DND-41 (cell line): Measurements from ENCODE around the gene RBM25.

ENCODE experiments used
- ATAC-seq: fragments of 200-7000 bp; cut with Tn5 transposase; 3 replicates; pipeline ENCODE4 v1.9.1; 2021; ENCODE audit warnings: low read depth; ENCODE audit not compliant: insufficient read depth
- DNase-seq: peaks from one replicate; pipeline ENCODE4 v3.0.0-alpha.2; 2020
- H2AFZ ChIP-seq: 2 replicates; pipeline ENCODE4 v1.6.0; 2012; ENCODE audit warnings: low read depth, low read length
- H3K27ac ChIP-seq: 2 replicates; pipeline ENCODE4 v1.5.1; 2012; ENCODE audit warnings: low read length, inconsistent platforms
- H3K27me3 ChIP-seq: fragments of 200-600 bp; sonication (generic); 2 replicates; pipeline ENCODE4 v1.6.0; 2012; ENCODE audit warnings: low read length, mild to moderate bottlenecking, inconsistent platforms; ENCODE audit not compliant: insufficient read depth, poor library complexity
- H3K36me3 ChIP-seq: 2 replicates; pipeline ENCODE4 v1.5.1; 2012; ENCODE audit warnings: low read length, inconsistent platforms; ENCODE audit not compliant: insufficient read depth
- H3K4me1 ChIP-seq: 2 replicates; pipeline ENCODE4 v1.5.1; 2012; ENCODE audit warnings: mild to moderate bottlenecking, low read length; ENCODE audit not compliant: insufficient read depth
- H3K4me2 ChIP-seq: 2 replicates; pipeline ENCODE4 v1.6.0; 2012; ENCODE audit warnings: mild to moderate bottlenecking, moderate library complexity, low read length, inconsistent platforms; ENCODE audit not compliant: insufficient read depth
- H3K4me3 ChIP-seq, 2 experiments: fragments of 200-600 bp in 1 of 2; shearing (Covaris generic) in 1 of 2; 2 replicates each; pipeline ENCODE4 v1.5.1; 2012 to 2016; ENCODE audit warnings: inconsistent platforms in 2 of 2, low read length in 2 of 2, mild to moderate bottlenecking in 2 of 2, low read depth in 1 of 2, moderate library complexity in 1 of 2
- H3K79me2 ChIP-seq: 2 replicates; pipeline ENCODE4 v1.6.0; 2012; ENCODE audit warnings: low read length, inconsistent platforms; ENCODE audit not compliant: insufficient read depth
- H3K9ac ChIP-seq: 2 replicates; pipeline ENCODE4 v1.6.0; 2012; ENCODE audit warnings: low read depth, mild to moderate bottlenecking, inconsistent platforms, low read length, moderate library complexity
- H3K9me3 ChIP-seq: 2 replicates; pipeline ENCODE4 v1.5.1; 2012; ENCODE audit warnings: low read length, moderate library complexity, mild to moderate bottlenecking, inconsistent platforms; ENCODE audit not compliant: insufficient read depth, severe bottlenecking
- H4K20me1 ChIP-seq: 2 replicates; pipeline ENCODE4 v1.6.0; 2012; ENCODE audit warnings: low read length; ENCODE audit not compliant: insufficient read depth
- EZH2 ChIP-seq: IDR thresholded peaks from 3 replicates; pipeline ENCODE4 v1.6.1; 2012; ENCODE audit warnings: borderline replicate concordance, low read depth, mild to moderate bottlenecking, moderate library complexity, low read length, inconsistent platforms; ENCODE audit not compliant: severe bottlenecking
- TF ChIP-seq, protein P1 (sequence below): IDR thresholded peaks from 2 replicates; pipeline ENCODE4 v1.5.1; 2012; ENCODE audit warnings: borderline replicate concordance, low read length, moderate library complexity, mild to moderate bottlenecking; ENCODE audit not compliant: poor library complexity, severe bottlenecking; ENCODE audit errors: extremely low read depth

The RBM25 gene

DNA sequence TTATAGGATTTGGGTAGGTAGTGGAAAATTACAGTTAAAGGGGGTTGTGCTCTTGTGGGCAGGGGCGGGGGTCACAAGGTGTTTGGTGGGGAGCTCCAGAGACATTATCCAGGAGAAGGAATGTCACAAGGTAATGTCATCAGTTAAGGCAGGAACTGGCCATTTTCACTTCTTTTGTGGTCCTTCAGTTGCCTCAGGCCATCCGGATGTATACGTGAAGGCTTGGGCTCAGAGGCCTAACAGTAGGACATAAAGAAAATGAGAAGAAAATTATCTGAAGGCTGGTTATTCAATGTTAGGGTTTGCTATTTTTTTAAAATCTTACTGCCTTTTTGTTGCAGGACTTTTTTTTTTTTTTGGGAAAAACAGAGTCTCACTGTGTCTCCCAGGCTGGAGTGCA lies 75.5 kb downstream of the RBM25 start:
- TF ChIP-seq EZH2: no peak
- TF ChIP-seq, protein P1, sequence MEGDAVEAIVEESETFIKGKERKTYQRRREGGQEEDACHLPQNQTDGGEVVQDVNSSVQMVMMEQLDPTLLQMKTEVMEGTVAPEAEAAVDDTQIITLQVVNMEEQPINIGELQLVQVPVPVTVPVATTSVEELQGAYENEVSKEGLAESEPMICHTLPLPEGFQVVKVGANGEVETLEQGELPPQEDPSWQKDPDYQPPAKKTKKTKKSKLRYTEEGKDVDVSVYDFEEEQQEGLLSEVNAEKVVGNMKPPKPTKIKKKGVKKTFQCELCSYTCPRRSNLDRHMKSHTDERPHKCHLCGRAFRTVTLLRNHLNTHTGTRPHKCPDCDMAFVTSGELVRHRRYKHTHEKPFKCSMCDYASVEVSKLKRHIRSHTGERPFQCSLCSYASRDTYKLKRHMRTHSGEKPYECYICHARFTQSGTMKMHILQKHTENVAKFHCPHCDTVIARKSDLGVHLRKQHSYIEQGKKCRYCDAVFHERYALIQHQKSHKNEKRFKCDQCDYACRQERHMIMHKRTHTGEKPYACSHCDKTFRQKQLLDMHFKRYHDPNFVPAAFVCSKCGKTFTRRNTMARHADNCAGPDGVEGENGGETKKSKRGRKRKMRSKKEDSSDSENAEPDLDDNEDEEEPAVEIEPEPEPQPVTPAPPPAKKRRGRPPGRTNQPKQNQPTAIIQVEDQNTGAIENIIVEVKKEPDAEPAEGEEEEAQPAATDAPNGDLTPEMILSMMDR: no peak
- peaks cover 17% of the 10 kb centered on the region for H3K4me1 ChIP-seq
- no peaks in the 10 kb centered on the region for H3K9me3 ChIP-seq
- ATAC-seq (no peak), DNase-seq (no peak)
- no peak overlapping the region for H2AFZ ChIP-seq
- no peak overlapping the region for H3K4me2 ChIP-seq
- no peak overlapping the region for H3K9ac ChIP-seq
- no peaks in the 10 kb centered on the region; the same call in 1 of the 2 replicates for H3K36me3 ChIP-seq
- no peak overlapping the region for H3K27ac ChIP-seq
- H4K20me1 ChIP-seq: 0 out of 2 replicates have a peak, but pooled peaks cover 7% of the 10 kb centered on the region
- H3K27me3 ChIP-seq: no peaks in the 10 kb centered on the region
- peaks cover 20% of the 10 kb centered on the region for H3K79me2 ChIP-seq
- no peak overlapping the region for H3K4me3 ChIP-seq

- ATAC-seq: no peak
- Histone ChIP-seq H3K4me1 (peaks cover 17% of the 10 kb centered on the region), H3K9ac (peak overlapping the region; percentile 86), H3K4me2 (peak overlapping the region; percentile 96), H2AFZ (peak overlapping the region; percentile 93), H3K36me3 (no peaks in the 10 kb centered on the region; the same call in 1 of the 2 replicates), H3K79me2 (peaks cover 39% of the 10 kb centered on the region), H4K20me1 (peaks cover 11% of the 10 kb centered on the region; the same call in 1 of the 2 replicates), H3K27ac (peak overlapping the region; percentile 53), H3K4me3 (peak overlapping the region; percentile 72 to 73; a peak in 3 of 4 replicates), H3K27me3 (no peaks in the 10 kb centered on the region), H3K9me3 (no peaks in the 10 kb centered on the region)
- no peak for TF ChIP-seq EZH2
- TF ChIP-seq, protein P1: no peak
- no peak for DNase-seq
Observed at GRCh38 chr14:73136085-73136386, 77.7 kb downstream of the RBM25 start.

- peak within 1 kb of the TSS; percentile 72 to 73 for H3K4me3 ChIP-seq
- H3K9ac ChIP-seq: peak within 1 kb of the TSS; percentile 86
- peak within 1 kb of the TSS; percentile 65 for H3K27ac ChIP-seq
- TF ChIP-seq, protein P1: no peak
- TF ChIP-seq EZH2: no peak
- H3K9me3 ChIP-seq: no peaks in the 10 kb centered on the region
- peak within 1 kb of the TSS; percentile 96 for H3K4me2 ChIP-seq
- H3K27me3 ChIP-seq: no peaks in the 10 kb centered on the region
- H3K36me3 ChIP-seq: no peaks in the 10 kb centered on the region; the same call in 1 of the 2 replicates
- peaks cover 17% of the 10 kb centered on the region for H3K4me1 ChIP-seq
- peaks cover 41% of the 10 kb centered on the region for H3K79me2 ChIP-seq
- peak; percentile 96 for DNase-seq
- ATAC-seq: peak; percentile 94
- peaks cover 12% of the 10 kb centered on the region; the same call in 1 of the 2 replicates for H4K20me1 ChIP-seq
- H2AFZ ChIP-seq: peak within 1 kb of the TSS; percentile 93
Observed at GRCh38 chr14:73136387-73137225, 78.3 kb downstream of the RBM25 start, which contains the start of gene PSEN1. PSEN1 (plus strand) TSS chr14:73136507; CDS start chr14:73148020, 11,513 bp downstream.
